Panc1 (cell line): Measurements from ENCODE around the gene ZBTB20. TPM values are rescaled to one million over a fixed set of nuclear protein-coding genes. Genes with fewer than 3 reads are reported as not detected.

Experiments
- ATAC-seq: fragments of 200-7000 bp; cut with Tn5 transposase; 2 replicates; pipeline ENCODE4 v1.9.1; 2020; ENCODE audit warnings: mild to moderate bottlenecking, moderate library complexity
- BruUV-seq: library from RNA; stranded (reverse); fragments of 400-500 nt; replicated peaks from 2 replicates; lab custom pipeline; 2021; lab: Mats Ljungman, UMichigan
- CTCF ChIA-PET: fragments of 300-600 bp; sonication (Branson Sonifier 250); formaldehyde crosslinking; loops from one replicate; lab custom pipeline; 2022; ENCODE audit warnings: antibody characterized with exemption; lab: Charles Lee
- POLR2A ChIA-PET: fragments of 300-600 bp; sonication (Branson Sonifier 250); formaldehyde crosslinking; loops from one replicate; lab custom pipeline; 2022; ENCODE audit warnings: antibody characterized with exemption; lab: Charles Lee
- DNase-seq: peaks from one replicate; pipeline ENCODE4 v3.0.0-alpha.2; 2010; ENCODE audit warnings: low read depth, low spot score
- H3K27ac ChIP-seq: 2 replicates; pipeline ENCODE4 v1.5.1; 2011; ENCODE audit warnings: mild to moderate bottlenecking, low read length, inconsistent platforms
- H3K27me3 ChIP-seq: fragments of 200-500 bp; sonication (Bioruptor generic); 2 replicates; pipeline ENCODE4 v1.6.0; 2014; ENCODE audit warnings: low read length, inconsistent platforms; ENCODE audit not compliant: control insufficient read depth, insufficient read depth
- H3K36me3 ChIP-seq: fragments of 200-500 bp; sonication (Bioruptor generic); 2 replicates; pipeline ENCODE4 v1.5.1; 2014; ENCODE audit warnings: inconsistent platforms, mild to moderate bottlenecking, low read length, moderate library complexity; ENCODE audit not compliant: control insufficient read depth, insufficient read depth
- H3K4me1 ChIP-seq: 2 replicates; pipeline ENCODE4 v1.5.1; 2011; ENCODE audit warnings: inconsistent platforms, mild to moderate bottlenecking, low read length, moderate library complexity; ENCODE audit not compliant: control insufficient read depth, insufficient read depth
- H3K4me3 ChIP-seq, 2 experiments: 2 replicates each; pipeline ENCODE4 v1.5.1; 2011 to 2012; ENCODE audit warnings: low read depth in 2 of 2, low read length in 2 of 2, mild to moderate bottlenecking in 2 of 2, inconsistent platforms in 1 of 2, moderate library complexity in 1 of 2
- H3K9me3 ChIP-seq: fragments of 200-500 bp; sonication (Bioruptor generic); 2 replicates; pipeline ENCODE4 v1.5.1; 2014; ENCODE audit warnings: low read depth, mild to moderate bottlenecking, inconsistent platforms, low read length, moderate library complexity; ENCODE audit not compliant: control insufficient read depth, insufficient read depth
- CTCF ChIP-seq: fragments of 450-650 bp; IDR thresholded peaks from 2 replicates; pipeline ENCODE4 v1.5.1; 2017; ENCODE audit warnings: mild to moderate bottlenecking
- POLR2AphosphoS5 ChIP-seq: IDR thresholded peaks from 2 replicates; pipeline ENCODE4 v1.6.1; 2012; ENCODE audit warnings: mild to moderate bottlenecking, low read depth, low read length, moderate library complexity
- SIN3A ChIP-seq: IDR thresholded peaks from 2 replicates; pipeline ENCODE4 v1.6.1; 2012; ENCODE audit warnings: low read depth, mild to moderate bottlenecking, low read length, moderate library complexity, borderline replicate concordance; ENCODE audit not compliant: insufficient read depth
- TCF7L2 ChIP-seq: IDR thresholded peaks from 2 replicates; pipeline ENCODE4 v1.6.1; 2011; ENCODE audit warnings: mild to moderate bottlenecking, low read depth, low read length, inconsistent platforms
- in situ Hi-C: cut with HindIII; loops from 2 replicates; pipeline ENCODE4 v1.10.0; 2016; ENCODE audit warnings: low sequenced_read_pairs, low pct_unique_long_range_greater_than_20kb
- intact Hi-C: fragments of 100-400 bp; cut with micrococcal nuclease; formaldehyde crosslinking; loops from one replicate; pipeline ENCODE4 v1.10.0; 2022; ENCODE audit not compliant: unreplicated experiment
- total RNA-seq: library from RNA; stranded (reverse); gene quantifications from one replicate; pipeline ENCODE4 v1.2.1, GENCODE V29; 2021; ENCODE audit not compliant: unreplicated experiment
- TF ChIP-seq, protein P1 (sequence below), 2 experiments: IDR thresholded peaks; 2 replicates each; pipeline ENCODE4 v1.6.1; 2011 to 2012; ENCODE audit warnings: low read depth in 2 of 2, control low read depth in 1 of 2, low read length in 1 of 2, mild to moderate bottlenecking in 1 of 2, moderate library complexity in 1 of 2; ENCODE audit not compliant: insufficient read depth in 1 of 2

The ZBTB20 gene
- total RNA-seq, 1 experiment from 2014 or later = 4.1 TPM

- in situ Hi-C loops = no loop called here
Measured at GRCh38 chr3:114789803-114790202, 357.3 kb downstream of the ZBTB20 start.

DNA sequence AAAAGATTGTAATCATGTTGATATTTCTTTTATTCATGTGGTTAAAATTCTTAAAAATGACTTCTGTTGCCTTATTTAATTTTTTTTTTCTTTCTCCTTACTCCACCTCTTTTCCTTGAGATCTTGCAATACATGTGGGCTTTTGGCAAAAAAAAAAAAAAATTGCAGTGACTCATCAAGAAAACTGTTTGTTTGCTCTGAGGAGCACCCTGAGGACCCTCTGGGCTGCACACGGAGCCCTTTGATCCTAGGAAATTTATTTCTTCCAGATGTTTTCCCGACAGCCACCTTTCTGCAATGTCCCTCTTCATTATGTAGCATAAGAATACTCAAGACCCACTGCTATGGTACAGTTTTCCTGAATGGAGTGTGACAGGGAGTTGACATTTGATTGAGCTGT is 371.7 kb downstream of the ZBTB20 start:
- BruUV-seq = no TSS peak
- Histone ChIP-seq H3K27me3 (no peaks in the 10 kb centered on the region), H3K36me3 (no peaks in the 10 kb centered on the region), H3K4me3 (no peak overlapping the region), H3K4me1 (no peaks in the 10 kb centered on the region), H3K9me3 (peaks cover 10% of the 10 kb centered on the region; the same call in 1 of the 2 replicates), H3K27ac (no peak overlapping the region)
- ChIA-PET POLR2A (no interaction called here), CTCF (no interaction called here)
- intact Hi-C loops = no loop called here
- DNase-seq (no peak), ATAC-seq (no peak)
- TF ChIP-seq, protein P1, sequence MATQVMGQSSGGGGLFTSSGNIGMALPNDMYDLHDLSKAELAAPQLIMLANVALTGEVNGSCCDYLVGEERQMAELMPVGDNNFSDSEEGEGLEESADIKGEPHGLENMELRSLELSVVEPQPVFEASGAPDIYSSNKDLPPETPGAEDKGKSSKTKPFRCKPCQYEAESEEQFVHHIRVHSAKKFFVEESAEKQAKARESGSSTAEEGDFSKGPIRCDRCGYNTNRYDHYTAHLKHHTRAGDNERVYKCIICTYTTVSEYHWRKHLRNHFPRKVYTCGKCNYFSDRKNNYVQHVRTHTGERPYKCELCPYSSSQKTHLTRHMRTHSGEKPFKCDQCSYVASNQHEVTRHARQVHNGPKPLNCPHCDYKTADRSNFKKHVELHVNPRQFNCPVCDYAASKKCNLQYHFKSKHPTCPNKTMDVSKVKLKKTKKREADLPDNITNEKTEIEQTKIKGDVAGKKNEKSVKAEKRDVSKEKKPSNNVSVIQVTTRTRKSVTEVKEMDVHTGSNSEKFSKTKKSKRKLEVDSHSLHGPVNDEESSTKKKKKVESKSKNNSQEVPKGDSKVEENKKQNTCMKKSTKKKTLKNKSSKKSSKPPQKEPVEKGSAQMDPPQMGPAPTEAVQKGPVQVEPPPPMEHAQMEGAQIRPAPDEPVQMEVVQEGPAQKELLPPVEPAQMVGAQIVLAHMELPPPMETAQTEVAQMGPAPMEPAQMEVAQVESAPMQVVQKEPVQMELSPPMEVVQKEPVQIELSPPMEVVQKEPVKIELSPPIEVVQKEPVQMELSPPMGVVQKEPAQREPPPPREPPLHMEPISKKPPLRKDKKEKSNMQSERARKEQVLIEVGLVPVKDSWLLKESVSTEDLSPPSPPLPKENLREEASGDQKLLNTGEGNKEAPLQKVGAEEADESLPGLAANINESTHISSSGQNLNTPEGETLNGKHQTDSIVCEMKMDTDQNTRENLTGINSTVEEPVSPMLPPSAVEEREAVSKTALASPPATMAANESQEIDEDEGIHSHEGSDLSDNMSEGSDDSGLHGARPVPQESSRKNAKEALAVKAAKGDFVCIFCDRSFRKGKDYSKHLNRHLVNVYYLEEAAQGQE (IDR thresholded peaks at IDR 0.05; ENCODE audit: insufficient read depth in 1 of 2, low read depth in 2 of 2, low read length in 1 of 2) = no peak
- TF ChIP-seq SIN3A = no peak
- no peak for TF ChIP-seq POLR2AphosphoS5
- in situ Hi-C loops = no loop called here

More at GRCh38 chr3:114789803-114790202, 357.3 kb downstream of the ZBTB20 start:
- Histone ChIP-seq H3K27ac (no peak overlapping the region), H3K36me3 (no peaks in the 10 kb centered on the region), H3K27me3 (no peaks in the 10 kb centered on the region), H3K4me3 (no peak overlapping the region), H3K4me1 (no peaks in the 10 kb centered on the region), H3K9me3 (no peaks in the 10 kb centered on the region)
- POLR2A ChIA-PET = no interaction called here
- no peak for DNase-seq
- no peak for TF ChIP-seq CTCF
- TF ChIP-seq, protein P1 (IDR thresholded peaks at IDR 0.05; ENCODE audit: insufficient read depth in 1 of 2, low read depth in 2 of 2, low read length in 1 of 2) = no peak
- TF ChIP-seq POLR2AphosphoS5 = no peak
- TF ChIP-seq SIN3A = no peak
- no peak for TF ChIP-seq TCF7L2
- ATAC-seq = no peak
- CTCF ChIA-PET = no interaction called here
- intact Hi-C loops = no loop called here
- BruUV-seq = no TSS peak
